ENCODE measurements around the gene PGP. TPM values are rescaled to one million over a fixed set of nuclear protein-coding genes. Genes with fewer than 3 reads are reported as not detected.

Gene PGP
- total RNA-seq, 1 donor from 2014 or later: 29.3 TPM

DNA sequence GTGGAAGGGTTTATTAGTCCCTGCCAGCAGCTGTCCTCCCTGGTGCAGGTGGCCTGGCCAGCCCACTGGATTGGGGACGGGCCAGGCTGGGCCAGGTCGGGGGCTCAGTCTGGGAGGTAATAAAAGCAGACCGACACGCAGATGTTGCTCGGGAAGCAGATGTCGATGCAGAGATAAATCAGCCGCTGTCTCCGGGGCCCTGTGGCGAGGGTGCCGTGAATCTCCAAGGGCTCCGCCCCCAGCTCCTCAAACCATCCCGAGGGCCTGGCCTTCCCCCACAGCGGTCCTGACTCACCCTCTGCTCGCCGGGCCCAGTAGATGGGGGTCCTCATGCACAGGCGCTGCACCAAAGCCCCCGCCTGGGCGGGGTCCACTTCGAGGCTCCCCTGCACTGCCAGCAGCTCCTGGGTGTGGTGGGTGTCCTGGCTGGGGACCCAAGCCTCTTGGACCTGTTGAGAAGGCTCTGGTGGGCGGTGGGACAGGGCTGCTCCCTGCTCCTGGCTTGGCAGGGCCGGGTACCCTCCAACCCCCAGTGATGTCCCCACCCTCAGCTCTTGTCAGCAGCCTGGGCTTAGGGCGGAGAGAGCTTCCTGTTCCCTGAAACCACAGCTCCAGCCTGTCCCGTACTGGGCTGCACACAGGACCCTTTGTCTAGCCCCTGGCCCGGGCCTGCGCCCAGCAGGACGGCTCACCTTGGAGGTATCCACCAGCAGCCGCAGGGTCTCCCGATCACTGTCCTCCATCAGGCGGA is 5.2 kb downstream of the PGP start:
- H3K4me3 ChIP-seq (ENCODE audit: low read depth, low read length): no peak overlapping the region
- no peak for DNase-seq (ENCODE audit: low read depth)
- TF ChIP-seq, protein P1, sequence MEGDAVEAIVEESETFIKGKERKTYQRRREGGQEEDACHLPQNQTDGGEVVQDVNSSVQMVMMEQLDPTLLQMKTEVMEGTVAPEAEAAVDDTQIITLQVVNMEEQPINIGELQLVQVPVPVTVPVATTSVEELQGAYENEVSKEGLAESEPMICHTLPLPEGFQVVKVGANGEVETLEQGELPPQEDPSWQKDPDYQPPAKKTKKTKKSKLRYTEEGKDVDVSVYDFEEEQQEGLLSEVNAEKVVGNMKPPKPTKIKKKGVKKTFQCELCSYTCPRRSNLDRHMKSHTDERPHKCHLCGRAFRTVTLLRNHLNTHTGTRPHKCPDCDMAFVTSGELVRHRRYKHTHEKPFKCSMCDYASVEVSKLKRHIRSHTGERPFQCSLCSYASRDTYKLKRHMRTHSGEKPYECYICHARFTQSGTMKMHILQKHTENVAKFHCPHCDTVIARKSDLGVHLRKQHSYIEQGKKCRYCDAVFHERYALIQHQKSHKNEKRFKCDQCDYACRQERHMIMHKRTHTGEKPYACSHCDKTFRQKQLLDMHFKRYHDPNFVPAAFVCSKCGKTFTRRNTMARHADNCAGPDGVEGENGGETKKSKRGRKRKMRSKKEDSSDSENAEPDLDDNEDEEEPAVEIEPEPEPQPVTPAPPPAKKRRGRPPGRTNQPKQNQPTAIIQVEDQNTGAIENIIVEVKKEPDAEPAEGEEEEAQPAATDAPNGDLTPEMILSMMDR (conservative IDR thresholded peaks at IDR 0.05; ENCODE audit: low read depth, low read length): no peak

DNA sequence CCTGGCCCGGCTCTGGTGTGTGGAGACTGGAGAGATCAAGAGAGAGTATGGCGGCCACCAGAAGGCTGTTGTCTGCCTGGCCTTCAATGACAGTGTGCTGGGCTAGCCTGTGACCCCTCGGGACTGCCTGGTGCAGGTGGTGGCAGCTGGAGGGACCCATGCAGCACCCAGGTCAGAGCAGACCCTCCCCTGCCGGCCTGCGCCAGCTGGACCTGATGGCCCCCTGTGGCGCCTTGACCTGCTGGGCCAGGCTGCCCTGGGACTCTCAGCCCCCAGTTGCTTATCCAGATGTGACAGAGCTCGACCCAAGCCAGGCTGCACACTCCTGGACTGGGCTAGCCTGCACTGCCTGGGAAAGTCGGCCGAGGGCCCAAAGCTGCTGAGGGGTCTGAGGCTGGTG is 5.9 kb downstream of the PGP start:
- DNase-seq (ENCODE audit: low read depth): no peak
- TF ChIP-seq, protein P1 (conservative IDR thresholded peaks at IDR 0.05; ENCODE audit: low read depth, low read length): no peak
- H3K4me3 ChIP-seq (ENCODE audit: low read depth, low read length): no peak overlapping the region

DNA sequence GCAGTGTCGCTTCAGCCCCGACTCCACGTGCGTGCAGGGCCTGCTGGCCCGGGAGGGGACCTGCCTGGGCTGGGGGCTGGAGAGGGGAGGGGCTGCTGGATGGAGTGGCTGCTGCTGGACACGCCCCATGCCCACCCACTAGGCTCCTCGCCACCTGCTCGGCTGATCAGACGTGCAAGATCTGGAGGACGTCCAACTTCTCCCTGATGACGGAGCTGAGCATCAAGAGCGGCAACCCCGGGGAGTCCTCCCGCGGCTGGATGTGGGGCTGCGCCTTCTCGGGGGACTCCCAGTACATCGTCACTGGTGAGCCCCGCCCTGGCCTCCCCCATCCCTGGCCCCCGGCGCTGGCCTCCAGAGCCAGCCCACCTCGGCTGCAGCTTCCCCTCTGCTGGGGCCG is 6.3 kb downstream of the PGP start:
- DNase-seq (ENCODE audit: low read depth): no peak
- TF ChIP-seq, protein P1 (conservative IDR thresholded peaks at IDR 0.05; ENCODE audit: low read depth, low read length): no peak
- no peak overlapping the region for H3K4me3 ChIP-seq (ENCODE audit: low read depth, low read length)

DNA sequence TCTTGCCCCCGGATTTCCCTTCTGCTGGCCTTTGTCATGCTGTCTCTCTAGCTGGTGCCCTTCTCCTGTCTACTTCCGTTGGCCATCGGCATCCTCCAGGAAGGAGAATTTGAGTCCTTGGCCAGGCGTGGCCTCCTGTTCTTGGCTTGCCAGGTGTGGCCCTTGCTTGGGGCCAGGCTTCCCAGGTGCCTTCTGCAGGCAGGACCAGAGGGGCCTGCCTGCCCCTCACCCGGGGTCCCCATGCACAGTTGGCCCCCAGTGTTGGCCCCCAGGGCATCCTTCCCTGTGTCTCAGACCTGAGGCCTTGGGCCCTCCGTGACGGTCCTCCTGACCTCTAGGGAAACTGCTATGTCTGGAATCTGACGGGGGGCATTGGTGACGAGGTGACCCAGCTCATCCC is 6.8 kb downstream of the PGP start:
- DNase-seq (ENCODE audit: low read depth): no peak
- TF ChIP-seq, protein P1 (conservative IDR thresholded peaks at IDR 0.05; ENCODE audit: low read depth, low read length): no peak
- H3K4me3 ChIP-seq (ENCODE audit: low read depth, low read length): no peak overlapping the region

DNA sequence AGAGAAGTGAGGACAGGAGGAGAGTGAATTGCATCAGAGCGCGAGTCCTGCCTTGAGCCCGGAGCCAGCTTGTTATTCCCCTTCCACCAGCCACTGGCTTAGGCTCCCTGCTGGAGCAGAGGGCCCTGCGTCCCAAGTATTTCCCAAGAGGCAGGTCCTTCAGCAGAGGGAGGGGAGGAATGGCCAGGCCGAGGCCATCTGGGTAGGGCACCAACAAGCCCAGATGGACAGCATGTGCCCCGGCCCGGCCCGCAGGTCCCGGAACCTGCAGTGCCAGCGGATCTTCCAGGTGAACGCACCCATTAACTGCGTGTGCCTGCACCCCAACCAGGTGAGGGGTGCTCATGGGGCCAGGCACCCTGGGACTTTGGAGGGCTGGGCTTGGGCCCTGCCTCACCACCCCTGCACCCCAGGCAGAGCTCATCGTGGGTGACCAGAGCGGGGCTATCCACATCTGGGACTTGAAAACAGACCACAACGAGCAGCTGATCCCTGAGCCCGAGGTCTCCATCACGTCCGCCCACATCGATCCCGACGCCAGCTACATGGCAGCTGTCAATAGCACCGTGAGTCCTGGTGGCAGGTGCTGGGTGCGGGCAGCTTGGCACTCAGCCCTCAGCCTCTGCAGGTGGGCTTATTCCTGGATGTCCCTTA is 7.7 kb downstream of the PGP start:
- no peak for DNase-seq (ENCODE audit: low read depth)
- no peak overlapping the region for H3K4me3 ChIP-seq (ENCODE audit: low read depth, low read length)
- TF ChIP-seq, protein P1 (conservative IDR thresholded peaks at IDR 0.05; ENCODE audit: low read depth, low read length): no peak

DNA sequence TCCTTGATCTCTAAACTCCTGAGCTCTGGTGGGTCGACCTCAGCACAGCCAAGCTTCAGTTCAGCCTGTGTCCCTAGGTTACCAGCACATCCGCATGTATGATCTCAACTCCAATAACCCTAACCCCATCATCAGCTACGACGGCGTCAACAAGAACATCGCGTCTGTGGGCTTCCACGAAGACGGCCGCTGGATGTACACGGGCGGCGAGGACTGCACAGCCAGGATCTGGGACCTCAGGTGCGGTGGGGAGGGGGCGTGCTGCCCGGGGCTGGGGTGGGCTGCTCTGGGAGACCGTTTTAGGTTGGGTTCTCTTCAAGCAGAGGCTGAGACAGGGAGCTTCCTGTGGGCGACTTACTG is 8.2 kb downstream of the PGP start:
- TF ChIP-seq, protein P1 (conservative IDR thresholded peaks at IDR 0.05; ENCODE audit: low read depth, low read length): no peak
- peak overlapping the region; percentile 82 for H3K4me3 ChIP-seq (ENCODE audit: low read depth, low read length)
- DNase-seq (ENCODE audit: low read depth): no peak

DNA sequence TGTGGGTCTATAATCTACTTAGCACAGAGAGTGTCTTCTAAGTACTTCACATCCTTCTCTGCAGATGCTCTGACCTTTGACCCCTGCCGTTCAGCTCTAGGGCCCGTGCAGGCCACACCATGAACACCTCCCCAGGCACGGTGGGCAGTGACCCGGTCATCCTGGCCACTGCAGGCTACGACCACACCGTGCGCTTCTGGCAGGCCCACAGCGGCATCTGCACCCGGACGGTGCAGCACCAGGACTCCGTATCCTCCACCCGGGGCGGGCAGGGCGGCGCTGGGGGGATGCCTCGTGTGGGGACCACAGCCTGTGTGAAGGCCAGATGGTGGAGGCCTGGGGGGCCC is 8.7 kb downstream of the PGP start:
- TF ChIP-seq, protein P1 (conservative IDR thresholded peaks at IDR 0.05; ENCODE audit: low read depth, low read length): no peak
- H3K4me3 ChIP-seq (ENCODE audit: low read depth, low read length): peak overlapping the region; percentile 82
- no peak for DNase-seq (ENCODE audit: low read depth)
